NCI-H146 treated with DMSO at 0.1 percent for 48 hours (cell line): ENCODE data around the gene ZNF585A.

Experiments
- DNase-seq: peaks from one replicate; lab custom pipeline; 2025; ENCODE audit not compliant: unreplicated experiment; lab: John Stamatoyannopoulos, UW

ZNF585A gene

GRCh38 chr19:37095859-37096258 lies 76.6 kb downstream of the ZNF585A start:
- DNase-seq, result no peak
